ENCODE measurements around the gene TUBE1.

GRCh38 chr6:112096901-112097300 lies 9.6 kb upstream of the TUBE1 start:
- TF ChIP-seq CTCF (conservative IDR thresholded peaks at IDR 0.05; ENCODE audit: low read depth in 2 of 2) (no peak), EZH2phosphoT487 (IDR thresholded peaks at IDR 0.05; ENCODE audit: unreplicated experiment) (no peak), EZH2 (IDR thresholded peaks at IDR 0.05; ENCODE audit: low read depth, unreplicated experiment) (no peak), POLR2AphosphoS5 (IDR thresholded peaks at IDR 0.05; ENCODE audit: low read depth) (no peak), REST (IDR thresholded peaks at IDR 0.05; ENCODE audit: unreplicated experiment) (no peak), ETS1 (IDR thresholded peaks at IDR 0.05) (no peak), JUNB (IDR thresholded peaks at IDR 0.05; ENCODE audit: unreplicated experiment) (no peak), ZNF331 (CRISPR knock-in tag; IDR thresholded peaks at IDR 0.05; ENCODE audit: low read depth) (no peak), ZNF114 (CRISPR knock-in tag; IDR thresholded peaks at IDR 0.05) (no peak), CREB1 (CRISPR knock-in tag; IDR thresholded peaks at IDR 0.05; ENCODE audit: low read depth) (no peak)
